GM23338 (cell line): Measurements from ENCODE around the gene CFAP298. TPM values are rescaled to one million over a fixed set of nuclear protein-coding genes. Genes with fewer than 3 reads are reported as not detected.

Source experiments
- ATAC-seq: fragments of 200-7000 bp; cut with Tn5 transposase; 3 replicates; pipeline ENCODE4 v1.9.1; 2020
- DNase-seq: peaks from one replicate; pipeline ENCODE4 v3.0.0-alpha.2; 2015; ENCODE audit warnings: low spot score
- H2AFZ ChIP-seq: fragments of 200-600 bp; sonication (generic); 2 replicates; pipeline ENCODE4 v1.8.0; 2016; ENCODE audit warnings: antibody characterized with exemption, mild to moderate bottlenecking, moderate library complexity
- H3F3A ChIP-seq: fragments of 200-600 bp; sonication (generic); replicated peaks from 2 replicates; pipeline ENCODE4 v1.8.0; 2017; ENCODE audit warnings: antibody characterized with exemption, mixed run types, low read depth
- H3K27ac ChIP-seq: fragments of 200-600 bp; sonication (generic); 2 replicates; pipeline ENCODE4 v1.6.1; 2016; ENCODE audit warnings: low read depth
- H3K27me3 ChIP-seq: fragments of 200-600 bp; sonication (generic); 2 replicates; pipeline ENCODE4 v1.8.0; 2016; ENCODE audit warnings: mild to moderate bottlenecking, mixed run types, moderate library complexity; ENCODE audit not compliant: insufficient read depth
- H3K36me3 ChIP-seq: fragments of 200-600 bp; sonication (generic); 2 replicates; pipeline ENCODE4 v1.8.0; 2016; ENCODE audit warnings: mild to moderate bottlenecking; ENCODE audit not compliant: insufficient read depth
- H3K4me1 ChIP-seq: fragments of 200-600 bp; sonication (generic); 2 replicates; pipeline ENCODE4 v1.8.0; 2016; ENCODE audit warnings: mild to moderate bottlenecking, moderate library complexity; ENCODE audit not compliant: insufficient read depth
- H3K4me2 ChIP-seq: fragments of 200-600 bp; sonication (generic); 2 replicates; pipeline ENCODE4 v1.7.1; 2017; ENCODE audit warnings: mixed run types
- H3K4me3 ChIP-seq: fragments of 200-600 bp; sonication (generic); 2 replicates; pipeline ENCODE4 v1.6.1; 2016; ENCODE audit warnings: mixed run types
- H3K79me2 ChIP-seq: fragments of 200-600 bp; sonication (generic); replicated peaks from 2 replicates; pipeline ENCODE4 v1.8.0; 2017; ENCODE audit warnings: mild to moderate bottlenecking; ENCODE audit not compliant: insufficient read depth
- H3K9me2 ChIP-seq: fragments of 200-600 bp; sonication (generic); 2 replicates; pipeline ENCODE4 v1.8.0; 2017; ENCODE audit not compliant: insufficient read depth
- H4K20me1 ChIP-seq: fragments of 200-600 bp; sonication (generic); replicated peaks from 2 replicates; pipeline ENCODE4 v1.8.0; 2017; ENCODE audit warnings: mild to moderate bottlenecking; ENCODE audit not compliant: insufficient read depth
- H3K27ac Mint-ChIP-seq: 2 replicates; pipeline ENCODE4 v1.8.0; 2020; ENCODE audit warnings: inconsistent platforms, mild to moderate bottlenecking, moderate library complexity, mixed read lengths
- H3K27me3 Mint-ChIP-seq: 3 replicates; pipeline ENCODE4 v1.8.0; 2022; ENCODE audit warnings: low read depth, mild to moderate bottlenecking, moderate library complexity, mixed read lengths, inconsistent platforms; ENCODE audit not compliant: insufficient read depth, poor library complexity
- H3K36me3 Mint-ChIP-seq: 3 replicates; pipeline ENCODE4 v1.8.0; 2021; ENCODE audit warnings: low read depth, mild to moderate bottlenecking, inconsistent platforms, moderate library complexity, mixed read lengths
- H3K4me1 Mint-ChIP-seq: 3 replicates; pipeline ENCODE4 v1.8.0; 2020; ENCODE audit warnings: mild to moderate bottlenecking, inconsistent platforms, mixed read lengths
- H3K4me3 Mint-ChIP-seq: 3 replicates; pipeline ENCODE4 v1.8.0; 2021; ENCODE audit warnings: moderate library complexity, mild to moderate bottlenecking, inconsistent platforms, mixed read lengths
- H3K9me3 Mint-ChIP-seq: 3 replicates; pipeline ENCODE4 v1.8.0; 2020; ENCODE audit warnings: moderate library complexity, mild to moderate bottlenecking, inconsistent platforms, mixed read lengths
- NANOG ChIP-seq: IDR thresholded peaks from 2 replicates; pipeline ENCODE4 v1.6.1; 2016; ENCODE audit warnings: antibody characterized with exemption, borderline replicate concordance
- REST ChIP-seq: IDR thresholded peaks from one replicate; pipeline ENCODE4 v1.6.1; 2018; ENCODE audit warnings: antibody characterized with exemption; ENCODE audit not compliant: unreplicated experiment
- ZNF331 ChIP-seq: fragments of 250-450 bp; sonication (Bioruptor Pico); IDR thresholded peaks from 2 replicates; pipeline ENCODE4 v1.5.0; 2020; ENCODE audit warnings: low read depth, mild to moderate bottlenecking, moderate library complexity
- ZNF462 ChIP-seq: fragments of 250-450 bp; sonication (Bioruptor Pico); IDR thresholded peaks from 2 replicates; pipeline ENCODE4 v1.5.0; 2020; ENCODE audit warnings: mild to moderate bottlenecking, moderate library complexity
- polyA plus RNA-seq: library from polyadenylated mRNA; unstranded; fragments of >200 nt; fragmentation: Nextera tagmentation; extraction: Ambion mirVana; gene quantifications from 2 replicates; pipeline ENCODE4 v1.2.1, GENCODE V29; 2016
- total RNA-seq: library from RNA; depleted of rRNA; stranded (reverse); fragments of >200 nt; shearing (Covaris generic); gene quantifications from 2 replicates; pipeline ENCODE4 v1.2.3, GENCODE V29; 2014
- TF ChIP-seq, protein P1 (sequence below): IDR thresholded peaks from 2 replicates; pipeline ENCODE4 v1.6.1; 2016; ENCODE audit warnings: antibody characterized with exemption

Gene CFAP298
- total and polyA plus RNA-seq, 2 experiments from 2014 or later, result 46.6 to 157 TPM

DNA sequence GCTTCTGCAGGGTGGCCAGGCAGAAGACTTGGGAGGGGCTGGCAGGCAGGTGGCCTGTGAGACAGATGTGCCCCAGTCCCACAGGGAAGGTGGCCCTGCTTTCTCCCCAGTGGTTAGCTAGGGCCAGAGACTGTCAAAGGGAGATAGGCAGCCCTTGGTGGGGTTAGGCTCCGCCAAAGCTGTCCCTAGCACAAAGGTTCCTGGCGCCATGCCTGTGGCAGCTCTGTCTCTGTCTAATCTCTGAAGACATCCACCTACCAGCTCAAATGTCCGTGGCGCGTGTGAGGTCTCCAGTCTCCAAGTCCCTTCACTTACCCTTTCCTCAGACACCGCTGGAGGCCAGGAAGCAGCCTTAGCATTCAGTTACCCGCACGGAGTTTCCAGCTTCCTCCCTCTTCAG, 44.6 kb downstream of the CFAP298 start:
- H4K20me1 ChIP-seq, result no peaks in the 10 kb centered on the region
- no peaks in the 10 kb centered on the region for H3K27me3 ChIP-seq
- no peak overlapping the region for H3K27ac Mint-ChIP-seq
- TF ChIP-seq, protein P1, sequence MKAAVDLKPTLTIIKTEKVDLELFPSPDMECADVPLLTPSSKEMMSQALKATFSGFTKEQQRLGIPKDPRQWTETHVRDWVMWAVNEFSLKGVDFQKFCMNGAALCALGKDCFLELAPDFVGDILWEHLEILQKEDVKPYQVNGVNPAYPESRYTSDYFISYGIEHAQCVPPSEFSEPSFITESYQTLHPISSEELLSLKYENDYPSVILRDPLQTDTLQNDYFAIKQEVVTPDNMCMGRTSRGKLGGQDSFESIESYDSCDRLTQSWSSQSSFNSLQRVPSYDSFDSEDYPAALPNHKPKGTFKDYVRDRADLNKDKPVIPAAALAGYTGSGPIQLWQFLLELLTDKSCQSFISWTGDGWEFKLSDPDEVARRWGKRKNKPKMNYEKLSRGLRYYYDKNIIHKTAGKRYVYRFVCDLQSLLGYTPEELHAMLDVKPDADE, result no peak
- TF ChIP-seq ZNF462 (CRISPR knock-in tag) (no peak), REST (no peak), ZNF331 (CRISPR knock-in tag) (no peak), NANOG (no peak)
- no peaks in the 10 kb centered on the region for H3K79me2 ChIP-seq
- no peak for DNase-seq
- H3K4me3 Mint-ChIP-seq, result no peak overlapping the region
- H3K9me2 ChIP-seq, result no peaks in the 10 kb centered on the region
- peaks cover 39% of the 10 kb centered on the region for H3K36me3 Mint-ChIP-seq
- no peak overlapping the region for H3K27ac ChIP-seq
- H3K4me3 ChIP-seq, result no peak overlapping the region
- no peaks in the 10 kb centered on the region for H3F3A ChIP-seq
- H3K9me3 Mint-ChIP-seq, result peaks cover 33% of the 10 kb centered on the region
- no peak overlapping the region for H2AFZ ChIP-seq
- no peak for ATAC-seq
- no peak overlapping the region for H3K4me2 ChIP-seq
- peaks cover 20% of the 10 kb centered on the region for H3K4me1 ChIP-seq
- no peaks in the 10 kb centered on the region for H3K36me3 ChIP-seq
- H3K27me3 Mint-ChIP-seq, result peaks cover 11% of the 10 kb centered on the region
- peaks cover 23% of the 10 kb centered on the region for H3K4me1 Mint-ChIP-seq
